Right lobe of liver (tissue), 6 donors: ENCODE data around the gene PRSS48. TPM values are rescaled to one million over a fixed set of nuclear protein-coding genes. Genes with fewer than 3 reads are reported as not detected.

Source experiments
- ATAC-seq, 4 donors: fragments of 200-7000 bp; cut with Tn5 transposase; one replicate each; pipeline ENCODE4 v1.9.1; 2020; ENCODE audit warnings: mild to moderate bottlenecking in 4 of 4, moderate library complexity in 4 of 4
- DNase-seq, 3 donors: peaks; one replicate each; pipeline ENCODE4 v3.0.0-alpha.2; 2020
- H3K27ac ChIP-seq, 3 donors: fragments of 200-600 bp; one replicate each; pipeline ENCODE4 v1.8.0; 2022
- H3K27me3 ChIP-seq, 2 donors: fragments of 200-600 bp; one replicate each; pipeline ENCODE4 v1.8.0; 2022
- H3K36me3 ChIP-seq, 4 donors: fragments of 200-600 bp; sonication (generic) in 1 of 4; one replicate each; pipeline versions ENCODE4 v1.5.1 to v1.8.0; 2017 to 2022; ENCODE audit warnings: control low read depth in 1 of 4
- H3K4me1 ChIP-seq, 4 donors: fragments of 200-600 bp; sonication (generic) in 1 of 4; one replicate each; pipeline versions ENCODE4 v1.5.1 to v1.8.0; 2017 to 2022; ENCODE audit warnings: control low read depth in 1 of 4
- H3K4me3 ChIP-seq, 3 donors: fragments of 200-600 bp; one replicate each; pipeline ENCODE4 v1.8.0; 2022
- H3K9me3 ChIP-seq, 4 donors: fragments of 200-600 bp; sonication (generic) in 1 of 4; one replicate each; pipeline versions ENCODE4 v1.5.1 to v1.8.0; 2017 to 2022; ENCODE audit warnings: control low read depth in 1 of 4
- CTCF ChIP-seq, 4 donors: fragments of 200-600 bp in 3 of 4; fragments of 450-650 bp in 1 of 4; IDR thresholded peaks; one replicate each; pipeline versions ENCODE4 v1.5.1 to v1.8.0; 2016 to 2022; ENCODE audit warnings: antibody characterized with exemption in 4 of 4, mild to moderate bottlenecking in 2 of 4
- POLR2A ChIP-seq: fragments of 450-650 bp; IDR thresholded peaks from one replicate; pipeline ENCODE4 v1.6.1; 2017; ENCODE audit warnings: antibody characterized with exemption, mild to moderate bottlenecking
- WGBS: methylation state at CpG from one replicate; pipeline ENCODE4 v1.1.6; 2018; ENCODE audit warnings: low coverage, low lambda C conversion rate; ENCODE audit not compliant: insufficient coverage; ENCODE audit errors: missing lambda C conversion rate; 5-methylcytosine and 5-hydroxymethylcytosine counted together
- intact Hi-C, 2 donors: fragments of 100-400 bp; cut with DNase I; formaldehyde crosslinking; loops; one replicate each; pipeline versions ENCODE4 v1.11.2 to v1.14.1; 2022
- total RNA-seq, 6 experiments: library from RNA; depleted of rRNA in 2 of 6; stranded (reverse); fragments of >200 nt in 2 of 6; fragmentation: NEBNext Ultra II Directional in 3 of 6; extraction: Animal tissue kit (Norgen Biotek cat#: 25700) in 3 of 6; gene quantifications; one replicate each; pipeline versions ENCODE4 v1.1.0 to v1.2.4, GENCODE V29; 2016 to 2023
- donor health status: DM: no; HTN: yes; CAD: no.
- donor health status: DM: no; HTN: no; CAD: no.
- donor health status: DM: no; HTN: no; CAD: no.
- donor health status: DM: no; HTN: yes; CAD: no.
- donor health status: DM: no; HTN: yes; CAD: no.

Gene PRSS48
- total RNA-seq, 6 experiments from 2014 or later: not detected

- no peaks in the 10 kb centered on the region for H3K27me3 ChIP-seq
- ATAC-seq: no peak
- no peaks in the 10 kb centered on the region for H3K36me3 ChIP-seq
- no peak for TF ChIP-seq POLR2A
- intact Hi-C loops: no loop called here
- H3K27ac ChIP-seq: no peak overlapping the region
- no peak overlapping the region for H3K4me3 ChIP-seq
- no peaks in the 10 kb centered on the region for H3K9me3 ChIP-seq
- peaks cover 0 to 58% (median 12%) of the 10 kb centered on the region in 4 donors for H3K4me1 ChIP-seq
- no peak for DNase-seq
These were observed 45.6 kb downstream of the PRSS48 start for GRCh38 chr4:151322570-151322969.

- DNase-seq: no peak
- Histone ChIP-seq H3K4me1 (peaks cover 0 to 49% (median 12%) of the 10 kb centered on the region in 4 donors), H3K36me3 (no peaks in the 10 kb centered on the region), H3K27me3 (no peaks in the 10 kb centered on the region), H3K27ac (peak overlapping the region; percentile 94 to 99 (median 96)), H3K4me3 (peak overlapping the region; percentile 65 to 91 (median 77)), H3K9me3 (no peaks in the 10 kb centered on the region)
- TF ChIP-seq CTCF (IDR thresholded peaks at IDR 0.05) (no peak), POLR2A (no peak)
- 40% methylated on average over 1 of the region's 1 CpG for WGBS
- no peak for ATAC-seq
- intact Hi-C loops: no loop called here
These were observed 46.7 kb downstream of the PRSS48 start for GRCh38 chr4:151323667-151324066.

GRCh38 chr4:151324124-151324751 lies 47.3 kb downstream of the PRSS48 start:
- TF ChIP-seq POLR2A: peak; percentile 31
- TF ChIP-seq CTCF (IDR thresholded peaks at IDR 0.05): no peak

GRCh38 chr4:151324752-151325110 lies 47.8 kb downstream of the PRSS48 start:
- Histone ChIP-seq H3K36me3 (no peaks in the 10 kb centered on the region), H3K9me3 (no peaks in the 10 kb centered on the region), H3K27me3 (no peaks in the 10 kb centered on the region), H3K27ac (peak overlapping the region; percentile 94 to 99 (median 96)), H3K4me3 (peak overlapping the region; percentile 65 to 91 (median 77)), H3K4me1 (peaks cover 0 to 46% (median 12%) of the 10 kb centered on the region in 4 donors)
- ATAC-seq: peak; percentile 73 to 78 (median 74)
- 11% methylated on average over 3 of the region's 21 CpGs for WGBS
- no peak for TF ChIP-seq POLR2A
- TF ChIP-seq CTCF (IDR thresholded peaks at IDR 0.05): no peak
- DNase-seq: peak; percentile 89 to 94 (median 93)
- intact Hi-C loops: no loop called here

More at GRCh38 chr4:151324124-151324751, 47.3 kb downstream of the PRSS48 start:
- WGBS: 12% methylated on average over 12 of the region's 12 CpGs
- peak; percentile 33 to 48 (median 40) for ATAC-seq
- Histone ChIP-seq H3K4me3 (peak overlapping the region; percentile 65 to 91 (median 77)), H3K27me3 (no peaks in the 10 kb centered on the region), H3K27ac (peak overlapping the region; percentile 94 to 99 (median 96)), H3K36me3 (no peaks in the 10 kb centered on the region), H3K4me1 (peaks cover 0 to 46% (median 12%) of the 10 kb centered on the region in 4 donors), H3K9me3 (no peaks in the 10 kb centered on the region)
- intact Hi-C loops: no loop called here
- DNase-seq: peak in 1 of 3 donors; percentile 70

GRCh38 chr4:151325111-151325948 lies 48.4 kb downstream of the PRSS48 start, which contains the start of gene SH3D19:
SH3D19 (minus strand) TSS chr4:151325605; CDS start chr4:151325352, 253 bp downstream.
- Histone ChIP-seq H3K36me3 (no peaks in the 10 kb centered on the region), H3K9me3 (no peaks in the 10 kb centered on the region), H3K4me3 (peak within 1 kb of the TSS; percentile 65 to 91 (median 77)), H3K27me3 (no peaks in the 10 kb centered on the region), H3K4me1 (peaks cover 0 to 44% (median 12%) of the 10 kb centered on the region in 4 donors), H3K27ac (peak within 1 kb of the TSS; percentile 94 to 99 (median 96))
- intact Hi-C loops: no loop called here
- ATAC-seq: peak; percentile 89 to 97 (median 90)
- peak; percentile 90 to 96 (median 95) for DNase-seq
- 0% methylated on average over 18 of the region's 88 CpGs for WGBS
- TF ChIP-seq POLR2A (peak; percentile 93), CTCF (IDR thresholded peaks at IDR 0.05) (no peak)
